GM10847 (cell line): ENCODE results near the gene PSTPIP2.

Experiments
- POLR2A ChIP-seq: IDR thresholded peaks from 2 replicates; pipeline ENCODE4 v1.6.1; 2011; ENCODE audit not compliant: insufficient read length; ENCODE audit errors: extremely low read depth

The PSTPIP2 gene

GRCh38 chr18:46073474-46074331 is 1.6 kb upstream of the PSTPIP2 start:
- no peak for TF ChIP-seq POLR2A

GRCh38 chr18:46072959-46073358 is 899 bp upstream of the PSTPIP2 start:
- TF ChIP-seq POLR2A, result no peak

- TF ChIP-seq POLR2A, result no peak
Observed at GRCh38 chr18:46072376-46072867, 362 bp upstream of the PSTPIP2 start.

GRCh38 chr18:46070815-46071652 is 1.0 kb downstream of the PSTPIP2 start:
- no peak for TF ChIP-seq POLR2A

DNA sequence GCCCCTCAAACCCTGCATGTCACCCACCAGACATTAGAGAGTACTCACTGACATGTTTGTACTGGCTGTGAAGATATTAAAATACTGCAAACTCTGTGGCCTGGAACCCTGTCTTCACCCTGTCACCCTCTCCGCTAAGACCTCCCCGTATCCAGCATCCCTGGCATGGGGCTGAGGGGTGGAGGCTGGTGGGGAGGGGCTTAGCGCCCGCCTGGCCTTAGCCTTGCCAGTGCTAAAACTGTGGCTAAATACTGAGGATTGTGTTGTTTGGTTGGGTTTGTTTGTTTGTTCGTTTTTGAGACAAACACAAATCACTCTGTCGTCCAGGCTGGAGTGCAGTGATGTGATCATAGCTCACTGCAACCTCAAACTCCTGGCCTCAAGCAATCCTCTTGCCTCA is 1.8 kb downstream of the PSTPIP2 start:
- no peak for TF ChIP-seq POLR2A

DNA sequence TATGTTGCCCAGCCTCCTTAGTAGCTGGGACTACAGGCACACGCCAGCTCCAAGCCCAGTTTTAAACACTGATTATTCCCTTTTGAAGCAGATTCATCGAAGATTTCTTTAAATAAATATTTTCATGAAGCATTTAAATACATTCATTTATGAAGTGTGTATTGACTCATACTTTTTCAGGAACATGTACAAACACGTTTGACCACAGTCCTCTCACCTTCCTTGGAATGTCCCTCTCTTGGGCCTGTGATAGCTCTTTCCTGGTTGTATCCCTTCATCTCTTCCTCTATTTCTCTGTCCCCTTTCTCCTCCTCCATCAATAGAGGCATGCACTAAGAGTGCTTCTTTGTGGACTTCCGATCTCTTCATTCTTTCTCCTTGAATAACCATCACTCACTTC is 2.5 kb downstream of the PSTPIP2 start:
- no peak for TF ChIP-seq POLR2A

- no peak for TF ChIP-seq POLR2A
Observed at GRCh38 chr18:46068763-46069162, 3.3 kb downstream of the PSTPIP2 start.

GRCh38 chr18:46067438-46068007 is 4.5 kb downstream of the PSTPIP2 start:
- no peak for TF ChIP-seq POLR2A

DNA sequence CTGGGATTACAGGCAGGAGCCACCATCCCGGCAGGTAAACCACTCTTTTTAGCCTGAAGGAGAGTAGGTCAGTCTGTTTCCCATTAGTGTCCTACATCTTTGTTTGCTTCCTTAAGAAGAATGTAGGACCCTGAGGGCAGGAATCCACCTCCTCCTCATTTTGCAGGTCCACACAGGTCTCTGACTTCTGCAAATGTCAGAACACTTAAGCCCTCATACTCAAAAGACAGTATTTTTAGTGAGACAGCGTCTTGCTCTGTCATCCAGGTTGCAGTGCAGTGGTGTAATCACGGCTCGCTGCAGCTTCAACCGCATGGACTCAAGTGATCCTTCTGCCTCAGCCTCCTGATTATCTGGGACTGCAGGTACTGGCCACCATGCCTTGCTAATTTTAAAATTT is 9.3 kb downstream of the PSTPIP2 start:
- no peak for TF ChIP-seq POLR2A

- TF ChIP-seq POLR2A, result no peak
Observed at GRCh38 chr18:46061796-46062195, 10.3 kb downstream of the PSTPIP2 start.

DNA sequence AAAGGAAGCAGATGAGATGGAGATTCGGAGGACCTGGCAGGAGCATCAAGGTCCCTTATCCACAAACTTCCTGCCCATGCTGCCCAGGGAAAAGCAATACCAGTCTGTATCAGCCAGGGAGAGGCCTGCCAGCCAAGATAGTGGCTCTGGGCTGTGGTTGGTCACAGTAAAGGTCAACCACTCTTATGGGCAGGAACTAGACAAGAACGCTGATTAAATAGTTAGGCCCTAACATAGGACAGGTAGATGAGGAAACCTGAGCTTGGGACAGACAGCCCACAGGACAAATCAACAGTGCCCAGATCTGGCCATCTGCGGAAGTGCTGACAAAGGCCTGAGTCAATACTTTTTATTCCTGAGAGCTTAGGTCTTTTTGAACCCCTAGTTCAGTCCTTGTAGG is 10.7 kb downstream of the PSTPIP2 start:
- no peak for TF ChIP-seq POLR2A

- TF ChIP-seq POLR2A, result no peak
Observed at GRCh38 chr18:46060359-46060841, 11.7 kb downstream of the PSTPIP2 start.

GRCh38 chr18:46055838-46056230 is 16.2 kb downstream of the PSTPIP2 start:
- TF ChIP-seq POLR2A, result no peak

- TF ChIP-seq POLR2A, result no peak
Observed at GRCh38 chr18:46054956-46055837, 16.9 kb downstream of the PSTPIP2 start.
